ENCODE measurements around the gene TMC2.

Gene TMC2

DNA sequence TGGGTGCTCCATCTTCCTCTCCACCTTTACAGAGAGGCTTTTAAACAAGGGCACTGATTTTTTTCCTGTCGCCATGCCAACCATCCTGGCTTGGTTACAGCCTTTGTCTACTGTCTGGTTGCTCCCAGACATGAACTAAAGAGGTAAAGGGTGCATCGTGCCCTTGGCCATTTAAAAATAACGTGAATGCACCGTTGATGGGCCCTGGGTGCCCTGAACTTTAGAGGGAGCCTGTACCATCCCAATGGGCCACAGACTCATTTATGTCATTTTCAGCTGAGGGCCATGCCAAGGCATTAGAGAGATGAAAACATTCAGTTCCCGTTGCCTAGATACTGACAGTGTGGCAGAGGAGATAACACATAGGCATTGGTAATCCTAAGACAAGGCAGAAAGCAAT lies 23.3 kb downstream of the TMC2 start:
- DNase-seq (ENCODE audit: insufficient read length, low spot score) (no peak), FAIRE-seq (no peak)

GRCh38 chr20:2563116-2563515 lies 26.7 kb downstream of the TMC2 start:
- DNase-seq (ENCODE audit: insufficient read length, low spot score): no peak
- TF ChIP-seq, protein P1, sequence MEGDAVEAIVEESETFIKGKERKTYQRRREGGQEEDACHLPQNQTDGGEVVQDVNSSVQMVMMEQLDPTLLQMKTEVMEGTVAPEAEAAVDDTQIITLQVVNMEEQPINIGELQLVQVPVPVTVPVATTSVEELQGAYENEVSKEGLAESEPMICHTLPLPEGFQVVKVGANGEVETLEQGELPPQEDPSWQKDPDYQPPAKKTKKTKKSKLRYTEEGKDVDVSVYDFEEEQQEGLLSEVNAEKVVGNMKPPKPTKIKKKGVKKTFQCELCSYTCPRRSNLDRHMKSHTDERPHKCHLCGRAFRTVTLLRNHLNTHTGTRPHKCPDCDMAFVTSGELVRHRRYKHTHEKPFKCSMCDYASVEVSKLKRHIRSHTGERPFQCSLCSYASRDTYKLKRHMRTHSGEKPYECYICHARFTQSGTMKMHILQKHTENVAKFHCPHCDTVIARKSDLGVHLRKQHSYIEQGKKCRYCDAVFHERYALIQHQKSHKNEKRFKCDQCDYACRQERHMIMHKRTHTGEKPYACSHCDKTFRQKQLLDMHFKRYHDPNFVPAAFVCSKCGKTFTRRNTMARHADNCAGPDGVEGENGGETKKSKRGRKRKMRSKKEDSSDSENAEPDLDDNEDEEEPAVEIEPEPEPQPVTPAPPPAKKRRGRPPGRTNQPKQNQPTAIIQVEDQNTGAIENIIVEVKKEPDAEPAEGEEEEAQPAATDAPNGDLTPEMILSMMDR (IDR thresholded peaks at IDR 0.05; ENCODE audit: insufficient read depth, missing control alignments): no peak
- FAIRE-seq: no peak

More for the DNA sequence above, 23.3 kb downstream of the TMC2 start:
- TF ChIP-seq, protein P1 (IDR thresholded peaks at IDR 0.05; ENCODE audit: insufficient read depth, missing control alignments): no peak

- DNase-seq (ENCODE audit: insufficient read length, low spot score) (no peak), FAIRE-seq (no peak)
- TF ChIP-seq, protein P1 (IDR thresholded peaks at IDR 0.05; ENCODE audit: insufficient read depth, missing control alignments): no peak
These were observed 28.0 kb downstream of the TMC2 start for GRCh38 chr20:2564406-2564805.

GRCh38 chr20:2575682-2576081 lies 39.3 kb downstream of the TMC2 start:
- no peak for FAIRE-seq
- DNase-seq (ENCODE audit: insufficient read length, low spot score): no peak
- TF ChIP-seq, protein P1 (IDR thresholded peaks at IDR 0.05; ENCODE audit: insufficient read depth, missing control alignments): no peak

DNA sequence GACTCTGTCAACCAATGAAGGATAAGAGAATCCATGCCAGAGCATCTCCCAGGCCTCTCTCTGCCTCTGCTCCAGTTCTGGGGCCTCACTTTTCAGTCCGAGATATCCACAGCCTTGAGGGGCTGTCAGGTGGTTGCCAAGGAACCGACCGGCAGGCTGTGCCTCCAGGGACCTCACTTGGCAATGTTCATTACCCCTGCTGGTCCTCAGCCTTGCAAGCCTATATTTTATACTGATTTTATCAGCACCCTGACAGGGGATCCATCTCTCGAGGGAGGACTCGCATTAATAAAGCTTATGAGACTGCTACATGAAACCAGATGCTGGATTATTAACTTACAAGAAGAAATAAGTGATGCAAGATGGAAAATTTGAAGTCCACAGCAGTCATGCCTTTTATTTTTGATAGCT lies 39.9 kb downstream of the TMC2 start:
- DNase-seq (ENCODE audit: insufficient read length, low spot score): no peak
- TF ChIP-seq, protein P1 (IDR thresholded peaks at IDR 0.05; ENCODE audit: insufficient read depth, missing control alignments): no peak
- FAIRE-seq: no peak

DNA sequence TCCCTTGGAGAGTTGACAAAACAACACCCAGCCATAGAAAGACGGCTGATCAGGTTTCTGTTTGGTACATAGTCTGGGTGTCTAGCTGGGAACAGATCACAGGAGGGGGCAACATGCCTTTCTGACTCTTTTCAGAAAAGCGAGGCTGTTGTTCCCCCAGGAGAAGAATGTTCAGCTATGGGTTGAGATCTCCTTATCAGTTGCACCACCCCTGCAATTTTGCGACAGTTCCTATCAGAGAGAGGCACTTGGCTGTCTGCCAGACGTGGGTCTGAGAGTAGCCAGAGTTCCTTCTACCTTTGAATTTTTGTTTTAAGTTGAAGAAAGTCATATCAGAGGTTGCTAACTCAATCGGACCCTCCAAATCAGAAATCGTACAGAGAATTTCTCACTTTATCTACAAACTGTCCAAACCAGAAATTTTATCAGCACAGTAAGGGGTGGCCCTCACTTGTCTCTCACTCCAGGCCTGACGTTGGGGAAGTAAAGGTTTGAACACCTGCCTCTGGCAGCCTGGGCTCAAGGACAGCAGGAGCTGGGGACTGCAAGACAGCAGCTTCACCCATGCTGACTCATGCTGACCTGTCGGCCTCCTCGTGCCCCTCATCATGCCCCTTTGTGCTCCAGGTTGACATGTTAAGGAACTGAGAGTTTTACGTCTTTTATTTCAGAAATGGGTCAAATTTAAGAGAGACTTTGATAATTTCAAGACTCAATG lies 42.3 kb downstream of the TMC2 start:
- TF ChIP-seq, protein P1 (IDR thresholded peaks at IDR 0.05; ENCODE audit: insufficient read depth, missing control alignments): no peak
- no peak for DNase-seq (ENCODE audit: insufficient read length, low spot score)
- no peak for FAIRE-seq

- TF ChIP-seq, protein P1 (IDR thresholded peaks at IDR 0.05; ENCODE audit: insufficient read depth, missing control alignments): no peak
- DNase-seq (ENCODE audit: insufficient read length, low spot score) (no peak), FAIRE-seq (no peak)
These were observed 49.4 kb downstream of the TMC2 start for GRCh38 chr20:2585811-2586210.
